H1 (cell line): ENCODE data around the gene TEX22.

Experiments
- ATF3 ChIP-seq: IDR thresholded peaks from 2 replicates; pipeline ENCODE4 v1.6.1; 2011; ENCODE audit warnings: low read depth, mild to moderate bottlenecking, low read length; ENCODE audit not compliant: insufficient read depth
- CBX8 ChIP-seq: fragments of 300-800, 300-1000 bp; sonication (generic); IDR thresholded peaks from 2 replicates; pipeline ENCODE4 v1.7.1; 2016; ENCODE audit warnings: low read depth, low read length, borderline replicate concordance
- CREB1 ChIP-seq: IDR thresholded peaks from 2 replicates; pipeline ENCODE4 v1.6.1; 2012; ENCODE audit warnings: inconsistent platforms
- CTCF ChIP-seq, 3 experiments: IDR thresholded peaks; 1 replicate in 2 of 3; 2 replicates in 1 of 3; pipeline versions ENCODE4 v1.5.1 to v1.6.1; 2011; ENCODE audit warnings: low read length in 3 of 3, mild to moderate bottlenecking in 3 of 3, inconsistent platforms in 2 of 3, low read depth in 1 of 3, moderate library complexity in 1 of 3; ENCODE audit not compliant: insufficient read depth in 1 of 3; ENCODE audit errors: control extremely low read depth in 1 of 3
- EP300 ChIP-seq, 2 experiments: IDR thresholded peaks; 1 replicate in 1 of 2; 2 replicates in 1 of 2; pipeline ENCODE4 v1.6.1; 2011 to 2012; ENCODE audit warnings: low read depth in 2 of 2, low read length in 2 of 2, mild to moderate bottlenecking in 2 of 2, borderline replicate concordance in 1 of 2, inconsistent platforms in 1 of 2, moderate library complexity in 1 of 2
- KDM1A ChIP-seq: fragments of 200-600, 300-600 bp; sonication (generic); IDR thresholded peaks from 2 replicates; pipeline ENCODE4 v1.7.1; 2016; ENCODE audit warnings: mild to moderate bottlenecking, low read length, borderline replicate concordance
- MAFK ChIP-seq: IDR thresholded peaks from 2 replicates; pipeline ENCODE4 v1.6.1; 2012; ENCODE audit warnings: low read depth, mild to moderate bottlenecking, improper control_type of control experiment, low read length
- PHF8 ChIP-seq: fragments of 200-600 bp; sonication (generic); conservative IDR thresholded peaks from 2 replicates; pipeline ENCODE4 v1.7.1; 2012; ENCODE audit warnings: low read depth, mild to moderate bottlenecking, inconsistent platforms, low read length, moderate library complexity
- POLR2A ChIP-seq, 2 experiments: IDR thresholded peaks; 1 replicate in 1 of 2; 2 replicates in 1 of 2; pipeline ENCODE4 v1.6.1; 2011; ENCODE audit warnings: low read depth in 2 of 2, low read length in 2 of 2, mild to moderate bottlenecking in 2 of 2; ENCODE audit errors: control extremely low read depth in 1 of 2
- POLR2AphosphoS5 ChIP-seq: IDR thresholded peaks from 2 replicates; pipeline ENCODE4 v1.6.1; 2011; ENCODE audit warnings: low read depth, low read length
- RFX5 ChIP-seq: IDR thresholded peaks from 2 replicates; pipeline ENCODE4 v1.6.1; 2011; ENCODE audit warnings: low read depth, low read length, improper control_type of control experiment, borderline replicate concordance
- RNF2 ChIP-seq: fragments of 200-900, 300-1000 bp; sonication (generic); IDR thresholded peaks from 2 replicates; pipeline ENCODE4 v1.7.1; 2016; ENCODE audit warnings: borderline replicate concordance, low read depth, mild to moderate bottlenecking, antibody characterized with exemption, low read length; ENCODE audit not compliant: poor library complexity, severe bottlenecking; ENCODE audit errors: missing control alignments
- SP1 ChIP-seq: IDR thresholded peaks from 2 replicates; pipeline ENCODE4 v1.6.1; 2011; ENCODE audit warnings: low read depth, low read length
- ZNF274 ChIP-seq: IDR thresholded peaks from 2 replicates; pipeline ENCODE4 v1.7.0; 2012; ENCODE audit warnings: low read length, borderline replicate concordance; ENCODE audit errors: extremely low read depth

- TF ChIP-seq CREB1: no peak
- no peak for TF ChIP-seq POLR2AphosphoS5
- no peak for TF ChIP-seq SP1
- no peak for TF ChIP-seq POLR2A (IDR thresholded peaks at IDR 0.05; ENCODE audit: control extremely low read depth in 1 of 2, low read depth in 2 of 2, low read length in 2 of 2)
- TF ChIP-seq RFX5: no peak
- no peak for TF ChIP-seq CTCF (IDR thresholded peaks at IDR 0.05; ENCODE audit: control extremely low read depth in 1 of 3, insufficient read depth in 1 of 3, low read depth in 1 of 3, low read length in 3 of 3)
- TF ChIP-seq ZNF274: no peak
- TF ChIP-seq RNF2: no peak
- no peak for TF ChIP-seq MAFK
- no peak for TF ChIP-seq KDM1A
- TF ChIP-seq CBX8: no peak
- no peak for TF ChIP-seq EP300 (IDR thresholded peaks at IDR 0.05; ENCODE audit: borderline replicate concordance in 1 of 2, low read depth in 2 of 2, low read length in 2 of 2)
- no peak for TF ChIP-seq PHF8
- TF ChIP-seq ATF3: no peak
Observed at GRCh38 chr14:105366386-105367074, 31.8 kb upstream of the TEX22 start.
